SW480 (cell line): Measurements from ENCODE around the gene PCDHA8.
"Not testable (repeated sequence)": the region's sequence is repeated elsewhere in the genome, so short reads cannot be mapped to it uniquely, and the experiment has no call there.

Experiments used
- DNase-seq: peaks from one replicate; pipeline ENCODE4 v3.0.0-alpha.2; 2016; ENCODE audit warnings: low spot score

The PCDHA8 gene, protein sequence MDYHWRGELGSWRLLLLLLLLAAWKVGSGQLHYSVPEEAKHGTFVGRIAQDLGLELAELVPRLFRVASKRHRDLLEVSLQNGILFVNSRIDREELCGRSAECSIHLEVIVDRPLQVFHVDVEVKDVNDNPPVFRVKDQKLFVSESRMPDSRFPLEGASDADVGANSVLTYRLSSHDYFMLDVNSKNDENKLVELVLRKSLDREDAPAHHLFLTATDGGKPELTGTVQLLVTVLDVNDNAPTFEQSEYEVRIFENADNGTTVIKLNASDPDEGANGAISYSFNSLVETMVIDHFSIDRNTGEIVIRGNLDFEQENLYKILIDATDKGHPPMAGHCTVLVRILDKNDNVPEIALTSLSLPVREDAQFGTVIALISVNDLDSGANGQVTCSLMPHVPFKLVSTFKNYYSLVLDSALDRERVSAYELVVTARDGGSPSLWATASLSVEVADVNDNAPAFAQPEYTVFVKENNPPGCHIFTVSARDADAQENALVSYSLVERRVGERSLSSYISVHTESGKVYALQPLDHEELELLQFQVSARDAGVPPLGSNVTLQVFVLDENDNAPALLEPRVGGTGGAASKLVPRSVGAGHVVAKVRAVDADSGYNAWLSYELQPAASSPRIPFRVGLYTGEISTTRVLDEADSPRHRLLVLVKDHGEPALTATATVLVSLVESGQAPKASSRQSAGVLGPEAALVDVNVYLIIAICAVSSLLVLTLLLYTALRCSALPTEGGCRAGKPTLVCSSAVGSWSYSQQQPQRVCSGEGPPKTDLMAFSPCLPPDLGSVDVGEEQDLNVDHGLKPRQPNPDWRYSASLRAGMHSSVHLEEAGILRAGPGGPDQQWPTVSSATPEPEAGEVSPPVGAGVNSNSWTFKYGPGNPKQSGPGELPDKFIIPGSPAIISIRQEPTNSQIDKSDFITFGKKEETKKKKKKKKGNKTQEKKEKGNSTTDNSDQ

DNA sequence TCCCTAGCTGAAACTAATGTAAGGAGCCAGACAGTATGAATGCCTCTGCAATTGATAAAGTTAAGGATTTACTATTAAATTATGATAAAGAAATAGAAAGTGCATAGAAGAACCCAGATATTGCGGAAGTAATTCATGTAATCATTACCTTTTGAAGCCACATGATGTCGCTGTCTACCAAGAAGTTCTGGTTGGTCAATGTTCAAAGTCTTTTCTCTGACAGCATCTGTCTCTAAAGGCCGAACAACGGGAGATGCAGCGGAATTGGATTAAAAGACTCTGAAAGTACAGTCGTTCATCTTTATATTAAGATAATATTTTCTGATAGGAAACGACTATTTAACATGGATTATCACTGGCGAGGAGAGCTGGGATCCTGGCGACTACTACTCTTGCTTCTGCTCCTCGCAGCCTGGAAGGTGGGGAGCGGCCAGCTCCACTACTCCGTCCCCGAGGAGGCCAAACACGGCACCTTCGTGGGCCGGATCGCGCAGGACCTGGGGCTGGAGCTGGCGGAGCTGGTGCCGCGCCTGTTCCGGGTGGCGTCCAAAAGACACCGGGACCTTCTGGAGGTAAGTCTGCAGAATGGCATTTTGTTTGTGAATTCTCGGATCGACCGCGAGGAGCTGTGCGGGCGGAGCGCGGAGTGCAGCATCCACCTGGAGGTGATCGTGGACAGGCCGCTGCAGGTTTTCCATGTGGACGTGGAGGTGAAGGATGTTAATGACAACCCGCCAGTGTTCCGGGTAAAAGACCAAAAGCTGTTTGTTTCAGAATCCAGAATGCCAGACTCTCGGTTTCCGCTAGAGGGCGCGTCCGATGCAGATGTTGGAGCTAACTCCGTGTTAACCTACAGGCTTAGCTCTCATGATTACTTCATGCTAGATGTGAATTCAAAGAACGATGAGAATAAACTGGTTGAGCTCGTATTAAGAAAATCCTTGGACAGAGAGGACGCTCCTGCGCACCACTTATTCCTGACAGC is at the start of gene PCDHA8:
Gene PCDHA8 (plus strand): TSS at position 210 of the 985 bp plus-strand sequence. CDS start 135 bp downstream, at position 345.
- peak; percentile 32 for DNase-seq

DNA sequence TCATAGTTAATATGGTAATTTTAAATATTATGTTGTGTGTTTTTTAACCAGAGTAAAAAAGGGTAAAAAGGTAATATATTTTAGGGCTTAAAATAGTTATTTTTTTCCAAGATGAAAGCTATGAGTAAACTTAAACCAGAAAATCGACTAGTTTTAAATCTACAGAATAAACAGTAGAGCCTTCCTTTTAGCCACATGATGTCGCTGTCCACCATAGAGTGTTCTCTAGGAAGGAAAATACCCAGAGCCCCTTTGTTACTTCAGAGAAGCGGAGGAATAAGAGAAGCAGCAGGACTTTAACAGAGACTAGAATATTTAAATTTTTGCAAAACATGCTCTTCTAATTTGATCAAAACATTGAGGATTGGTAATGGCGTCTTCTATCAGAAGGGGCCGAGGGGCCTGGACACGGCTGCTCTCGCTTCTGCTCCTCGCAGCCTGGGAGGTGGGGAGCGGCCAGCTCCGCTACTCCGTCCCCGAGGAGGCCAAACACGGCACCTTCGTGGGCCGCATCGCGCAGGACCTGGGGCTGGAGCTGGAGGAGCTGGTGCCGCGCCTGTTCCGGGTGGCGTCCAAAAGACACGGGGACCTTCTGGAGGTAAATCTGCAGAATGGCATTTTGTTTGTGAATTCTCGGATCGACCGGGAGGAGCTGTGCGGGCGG is 46.3 kb upstream of the PCDHA8 start, which contains the start of gene PCDHA2:
Gene PCDHA2 (plus strand): TSS at position 258 of the 664 bp plus-strand sequence.
- DNase-seq = no peak

DNA sequence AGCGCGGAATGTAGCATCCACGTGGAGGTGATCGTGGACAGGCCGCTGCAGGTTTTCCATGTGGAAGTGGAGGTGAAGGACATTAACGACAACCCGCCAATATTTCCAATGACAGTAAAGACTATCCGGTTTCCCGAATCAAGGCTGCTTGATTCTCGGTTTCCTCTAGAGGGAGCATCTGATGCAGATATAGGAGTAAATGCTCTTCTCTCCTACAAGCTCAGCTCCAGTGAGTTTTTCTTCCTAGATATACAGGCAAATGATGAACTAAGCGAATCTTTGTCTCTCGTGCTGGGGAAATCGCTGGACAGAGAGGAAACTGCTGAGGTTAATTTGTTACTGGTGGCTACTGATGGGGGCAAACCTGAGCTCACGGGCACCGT is 45.7 kb upstream of the PCDHA8 start:
- peak; percentile 6 for DNase-seq

DNA sequence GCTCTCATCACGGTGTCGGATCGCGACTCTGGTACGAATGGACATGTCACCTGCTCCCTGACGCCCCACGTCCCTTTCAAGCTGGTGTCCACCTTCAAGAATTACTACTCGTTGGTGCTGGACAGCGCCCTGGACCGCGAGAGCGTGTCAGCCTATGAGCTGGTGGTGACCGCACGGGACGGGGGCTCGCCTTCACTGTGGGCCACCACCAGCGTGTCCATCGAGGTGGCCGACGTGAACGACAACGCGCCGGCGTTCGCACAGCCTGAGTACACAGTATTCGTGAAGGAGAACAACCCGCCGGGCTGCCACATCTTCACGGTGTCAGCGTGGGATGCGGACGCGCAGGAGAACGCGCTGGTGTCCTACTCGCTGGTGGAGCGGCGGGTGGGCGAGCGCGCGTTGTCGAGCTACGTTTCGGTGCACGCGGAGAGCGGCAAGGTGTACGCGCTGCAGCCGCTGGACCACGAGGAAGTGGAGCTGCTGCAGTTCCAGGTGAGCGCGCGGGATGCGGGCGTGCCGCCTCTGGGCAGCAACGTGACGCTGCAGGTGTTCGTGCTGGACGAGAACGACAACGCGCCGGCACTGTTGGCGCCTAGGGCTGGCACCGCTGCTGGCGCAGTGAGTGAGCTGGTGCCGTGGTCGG is 44.8 kb upstream of the PCDHA8 start:
- DNase-seq = not testable (repeated sequence)

DNA sequence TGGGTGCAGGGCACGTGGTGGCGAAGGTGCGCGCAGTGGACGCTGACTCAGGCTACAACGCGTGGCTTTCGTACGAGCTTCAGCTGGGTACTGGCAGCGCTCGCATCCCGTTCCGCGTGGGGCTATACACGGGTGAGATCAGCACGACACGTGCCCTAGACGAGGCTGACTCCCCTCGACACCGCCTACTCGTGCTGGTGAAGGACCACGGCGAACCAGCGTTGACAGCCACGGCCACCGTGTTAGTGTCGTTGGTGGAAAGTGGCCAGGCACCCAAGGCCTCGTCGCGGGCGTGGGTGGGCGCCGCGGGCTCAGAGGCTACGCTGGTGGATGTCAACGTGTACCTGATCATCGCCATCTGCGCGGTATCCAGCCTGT is 44.3 kb upstream of the PCDHA8 start:
- DNase-seq = no peak

DNA sequence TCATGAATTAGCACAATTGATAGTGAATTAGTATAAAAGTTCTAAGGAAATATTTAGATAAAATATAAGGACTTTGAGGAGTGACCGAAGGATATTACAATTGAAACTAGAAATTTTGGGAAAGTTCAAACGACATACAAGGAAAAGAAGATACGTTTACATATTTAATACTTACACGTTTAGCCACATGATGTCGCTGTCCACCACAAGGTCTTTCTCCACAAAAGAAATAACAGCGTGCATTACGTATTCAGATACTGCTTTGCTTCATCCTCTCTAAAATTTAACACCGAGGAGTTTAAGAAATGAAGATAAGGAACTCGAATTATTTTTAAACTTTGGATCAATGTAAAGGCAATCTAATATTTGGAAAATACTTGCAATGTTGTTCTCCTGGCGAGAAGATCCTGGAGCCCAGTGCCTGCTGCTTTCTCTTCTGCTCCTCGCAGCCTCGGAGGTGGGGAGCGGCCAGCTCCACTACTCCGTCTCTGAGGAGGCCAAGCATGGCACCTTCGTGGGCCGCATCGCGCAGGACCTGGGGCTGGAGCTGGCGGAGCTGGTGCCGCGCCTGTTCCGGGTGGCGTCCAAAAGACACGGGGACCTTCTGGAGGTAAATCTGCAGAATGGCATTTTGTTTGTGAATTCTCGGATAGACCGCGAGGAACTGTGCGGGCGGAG is 40.0 kb upstream of the PCDHA8 start, which contains the start of gene PCDHA3:
Gene PCDHA3 (plus strand): TSS at position 242 of the 678 bp plus-strand sequence.
- DNase-seq = no peak

DNA sequence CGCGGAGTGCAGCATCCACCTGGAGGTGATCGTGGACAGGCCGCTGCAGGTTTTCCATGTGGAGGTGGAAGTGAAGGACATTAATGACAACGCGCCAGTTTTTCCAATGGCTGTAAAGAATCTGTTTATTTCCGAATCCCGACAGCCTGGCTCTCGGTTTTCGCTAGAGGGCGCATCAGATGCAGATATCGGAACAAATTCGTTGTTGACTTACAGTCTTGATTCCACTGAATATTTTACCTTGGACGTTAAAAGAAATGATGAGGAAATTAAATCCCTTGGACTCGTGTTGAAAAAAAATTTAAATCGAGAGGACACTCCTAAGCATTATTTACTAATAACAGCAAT is 39.5 kb upstream of the PCDHA8 start:
- no peak for DNase-seq

DNA sequence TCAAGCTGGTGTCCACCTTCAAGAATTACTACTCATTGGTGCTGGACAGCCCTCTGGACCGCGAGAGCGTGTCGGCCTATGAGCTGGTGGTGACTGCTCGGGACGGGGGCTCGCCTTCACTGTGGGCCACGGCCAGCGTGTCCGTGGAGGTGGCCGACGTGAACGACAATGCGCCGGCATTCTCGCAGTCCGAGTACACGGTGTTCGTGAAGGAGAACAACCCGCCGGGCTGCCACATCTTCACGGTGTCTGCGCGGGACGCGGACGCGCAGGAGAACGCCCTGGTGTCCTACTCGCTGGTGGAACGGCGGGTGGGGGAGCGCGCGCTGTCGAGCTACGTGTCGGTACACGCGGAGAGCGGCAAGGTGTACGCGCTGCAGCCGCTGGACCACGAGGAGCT is 38.6 kb upstream of the PCDHA8 start:
- DNase-seq = not testable (repeated sequence)

- no peak for DNase-seq
Measured at GRCh38 chr5:140802781-140803271, 38.2 kb upstream of the PCDHA8 start.

DNA sequence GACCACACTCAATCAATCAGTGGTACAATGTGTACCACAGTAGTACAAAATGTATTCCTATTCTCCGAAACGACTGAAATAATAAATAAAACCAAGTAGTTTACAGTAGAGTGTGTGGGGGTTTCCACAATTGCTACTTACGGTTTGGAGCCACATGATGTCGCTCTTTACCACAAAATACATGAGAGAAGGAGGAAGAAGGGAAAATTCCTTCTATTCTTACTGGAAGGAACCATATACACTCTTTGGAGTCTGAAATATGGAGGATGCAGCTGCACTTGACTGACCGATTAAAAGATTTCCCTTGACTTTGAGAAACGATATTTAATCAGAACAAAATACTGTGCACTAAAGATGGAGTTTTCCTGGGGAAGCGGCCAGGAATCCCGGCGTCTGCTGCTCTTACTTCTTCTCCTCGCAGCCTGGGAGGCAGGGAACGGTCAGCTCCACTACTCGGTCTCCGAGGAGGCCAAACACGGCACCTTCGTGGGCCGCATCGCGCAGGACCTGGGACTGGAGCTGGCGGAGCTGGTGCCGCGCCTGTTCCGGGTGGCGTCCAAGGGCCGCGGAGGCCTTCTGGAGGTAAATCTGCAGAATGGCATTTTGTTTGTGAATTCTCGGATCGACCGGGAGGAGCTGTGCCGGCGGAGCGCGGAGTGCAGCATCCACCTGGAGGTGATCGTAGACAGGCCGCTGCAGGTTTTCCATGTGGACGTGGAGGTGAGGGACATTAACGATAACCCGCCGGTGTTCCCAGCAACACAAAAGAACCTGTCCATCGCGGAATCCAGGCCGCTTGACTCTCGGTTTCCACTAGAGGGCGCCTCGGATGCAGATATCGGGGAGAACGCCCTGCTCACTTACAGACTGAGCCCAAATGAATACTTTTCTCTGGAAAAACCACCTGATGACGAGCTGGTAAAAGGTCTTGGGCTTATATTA is 33.9 kb upstream of the PCDHA8 start, which contains the start of gene PCDHA4:
Gene PCDHA4 (plus strand): TSS at position 235 of the 942 bp plus-strand sequence.
- DNase-seq = no peak

GRCh38 chr5:140808241-140808888 is 32.6 kb upstream of the PCDHA8 start:
- DNase-seq = not testable (repeated sequence)

DNA sequence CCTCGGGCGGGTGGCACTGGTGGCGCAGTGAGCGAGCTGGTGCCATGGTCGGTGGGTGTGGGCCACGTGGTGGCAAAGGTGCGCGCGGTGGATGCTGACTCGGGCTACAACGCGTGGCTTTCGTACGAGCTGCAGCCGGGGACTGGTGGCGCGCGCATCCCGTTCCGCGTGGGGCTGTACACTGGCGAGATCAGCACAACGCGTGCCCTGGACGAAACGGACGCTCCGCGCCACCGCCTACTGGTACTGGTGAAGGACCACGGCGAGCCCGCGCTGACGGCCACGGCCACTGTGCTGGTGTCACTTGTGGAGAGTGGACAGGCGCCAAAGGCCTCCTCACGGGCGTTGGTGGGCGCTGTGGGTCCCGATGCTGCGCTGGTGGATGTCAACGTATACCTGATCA is 32.1 kb upstream of the PCDHA8 start:
- no peak for DNase-seq

DNA sequence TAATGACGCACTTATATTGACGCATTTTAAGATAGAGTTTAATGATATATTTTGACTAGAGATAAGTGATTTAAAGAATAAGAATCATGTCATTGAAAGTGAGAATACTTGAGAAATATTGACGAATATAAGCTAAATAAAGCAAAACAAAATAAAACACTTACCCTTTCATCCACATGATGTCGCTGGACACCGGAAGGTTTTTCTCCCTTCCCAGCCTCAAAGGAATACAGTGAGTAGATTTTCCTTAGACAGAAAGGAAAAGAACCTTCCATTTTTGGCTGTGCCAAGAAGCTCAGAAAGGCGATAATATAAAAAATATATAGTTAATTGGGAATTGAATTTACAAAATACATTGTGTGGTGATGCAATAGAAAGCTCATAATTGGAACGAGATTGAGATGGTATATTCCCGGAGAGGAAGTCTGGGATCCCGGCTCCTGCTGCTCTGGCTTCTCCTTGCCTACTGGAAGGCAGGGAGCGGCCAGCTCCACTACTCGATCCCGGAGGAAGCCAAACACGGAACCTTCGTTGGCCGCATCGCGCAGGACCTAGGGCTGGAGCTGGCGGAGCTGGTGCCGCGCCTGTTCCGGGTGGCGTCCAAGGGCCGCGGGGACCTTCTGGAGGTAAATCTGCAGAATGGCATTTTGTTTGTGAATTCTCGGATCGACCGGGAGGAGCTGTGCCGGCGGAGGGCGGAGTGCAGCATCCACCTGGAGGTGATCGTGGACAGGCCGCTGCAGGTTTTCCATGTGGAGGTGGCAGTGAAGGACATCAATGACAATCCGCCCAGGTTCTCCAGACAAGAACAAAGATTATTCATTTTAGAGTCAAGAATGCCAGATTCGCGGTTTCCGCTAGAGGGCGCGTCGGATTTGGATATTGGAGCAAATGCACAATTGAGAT is 19.4 kb upstream of the PCDHA8 start, which contains the start of gene PCDHA5:
Gene PCDHA5 (plus strand): TSS at position 239 of the 906 bp plus-strand sequence.
- DNase-seq = no peak

DNA sequence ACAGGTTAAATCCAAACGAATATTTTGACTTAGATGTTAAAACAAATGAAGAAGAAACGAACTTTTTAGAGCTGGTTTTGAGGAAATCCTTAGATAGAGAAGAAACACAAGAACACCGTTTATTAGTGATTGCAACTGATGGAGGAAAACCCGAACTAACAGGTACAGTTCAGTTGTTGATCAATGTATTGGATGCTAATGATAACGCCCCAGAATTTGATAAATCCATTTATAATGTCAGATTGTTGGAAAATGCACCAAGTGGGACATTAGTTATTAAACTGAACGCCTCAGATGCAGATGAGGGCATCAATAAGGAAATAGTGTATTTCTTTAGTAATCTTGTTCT is 18.7 kb upstream of the PCDHA8 start:
- no peak for DNase-seq

- DNase-seq = not testable (repeated sequence)
Measured at GRCh38 chr5:140822969-140823368, 18.0 kb upstream of the PCDHA8 start.

- DNase-seq = no peak
Measured at GRCh38 chr5:140823475-140823874, 17.5 kb upstream of the PCDHA8 start.
